ENCODE measurements around the gene NFKB2.

The NFKB2 gene

GRCh38 chr10:102450374-102451104 is 55.0 kb downstream of the NFKB2 start:
- H3K36me3 ChIP-seq (ENCODE audit: control insufficient read depth in 2 of 2, insufficient read depth in 1 of 2, low read length in 2 of 2), result peaks cover 14 to 29% of the 10 kb centered on the region in 2 experiments; a peak in 2 of 3 replicates
- ChIA-PET CTCF (interaction anchor here (0.6 to 2.2 kb wide), 5 partner anchors 28 to 142 kb away, joined by 3 to 16 read pairs (median 4); no protein-coding TSS in a partner anchor), POLR2A (interaction anchor here (0.5 to 5.3 kb wide), 13 partner anchors 10 to 1319 kb away, joined by 3 to 60 read pairs (median 7); partner anchors contain the start of genes CUEDC2, FBXL15, SUFU and TLX1)
- no peaks in the 10 kb centered on the region for H3K9me3 ChIP-seq (ENCODE audit: control insufficient read depth, insufficient read depth, low read depth, low read length)
- H3K4me1 ChIP-seq (ENCODE audit: control insufficient read depth, insufficient read depth, low read length), result peaks cover 5% of the 10 kb centered on the region
- H3K27ac ChIP-seq (ENCODE audit: extremely low read depth, low read depth, low read length), result peak overlapping the region; percentile 97
- peak overlapping the region; percentile 73 for H3K4me3 ChIP-seq (ENCODE audit: low read depth, low read length)
- TF ChIP-seq KLF9 (tag by site-specific recombination; IDR thresholded peaks at IDR 0.05; ENCODE audit: low read depth) (peak; percentile 24; the same call in 1 of the 2 replicates), ZNF76 (tag by site-specific recombination; IDR thresholded peaks at IDR 0.05; ENCODE audit: borderline replicate concordance, low read depth) (0 out of 2 replicates have a peak, but pooled peaks have one; percentile 1), ZBTB44 (tag by site-specific recombination; IDR thresholded peaks at IDR 0.05) (peak; percentile 72), GLIS2 (tag by site-specific recombination; IDR thresholded peaks at IDR 0.05) (peak; percentile 85), PATZ1 (tag by site-specific recombination; IDR thresholded peaks at IDR 0.05) (peak; percentile 56; the same call in 1 of the 2 replicates), ZNF677 (tag by site-specific recombination; IDR thresholded peaks at IDR 0.05) (peak; percentile 75), ZBTB20 (tag by site-specific recombination; IDR thresholded peaks at IDR 0.05) (peak; percentile 88), ZIC2 (tag by site-specific recombination; IDR thresholded peaks at IDR 0.05) (peak; percentile 55), KLF10 (tag by site-specific recombination; IDR thresholded peaks at IDR 0.05) (0 out of 2 replicates have a peak, but pooled peaks have one; percentile 11), EGR2 (tag by site-specific recombination; IDR thresholded peaks at IDR 0.05; ENCODE audit: low read depth) (peak; percentile 63), KLF16 (tag by site-specific recombination; IDR thresholded peaks at IDR 0.05) (peak; percentile 43), ZNF747 (tag by site-specific recombination; IDR thresholded peaks at IDR 0.05) (no peak), HIC1 (tag by site-specific recombination; IDR thresholded peaks at IDR 0.05) (no peak), CTCF (tag by site-specific recombination; IDR thresholded peaks at IDR 0.05) (peak; percentile 51; the same call in 1 of the 2 replicates), SCRT2 (tag by site-specific recombination; IDR thresholded peaks at IDR 0.05) (no peak), GLIS1 (tag by site-specific recombination; IDR thresholded peaks at IDR 0.05) (peak; percentile 91), ZNF660 (tag by site-specific recombination; IDR thresholded peaks at IDR 0.05) (peak; percentile 79), SP3 (tag by site-specific recombination; IDR thresholded peaks at IDR 0.05) (peak; percentile 15; the same call in 1 of the 2 replicates), KLF8 (tag by site-specific recombination; IDR thresholded peaks at IDR 0.05) (peak; percentile 49; the same call in 1 of the 2 replicates), ZNF449 (tag by site-specific recombination; IDR thresholded peaks at IDR 0.05) (0 out of 2 replicates have a peak, but pooled peaks have one; percentile 22), ZNF544 (tag by site-specific recombination; IDR thresholded peaks at IDR 0.05) (no peak), ZBTB6 (tag by site-specific recombination; IDR thresholded peaks at IDR 0.05) (peak; percentile 17; the same call in 1 of the 2 replicates), HOXA7 (CRISPR knock-in tag; IDR thresholded peaks at IDR 0.05; ENCODE audit: borderline replicate concordance) (no peak), ZNF549 (tag by site-specific recombination; IDR thresholded peaks at IDR 0.05) (no peak), PBX3 (CRISPR knock-in tag; IDR thresholded peaks at IDR 0.05) (peak; percentile 83; the same call in 1 of the 2 replicates)
